Esophagus muscularis mucosa (tissue), 4 donors: Measurements from ENCODE around the gene NMUR1. TPM values are rescaled to one million over a fixed set of nuclear protein-coding genes. Genes with fewer than 3 reads are reported as not detected.
A peak's percentile ranks its signal among the peaks of the same experiment; 100 is the strongest.

ENCODE experiments used
- DNase-seq: peaks from one replicate; pipeline ENCODE4 v3.0.0-alpha.2; 2017; ENCODE audit errors: extremely low spot score
- H3K27ac ChIP-seq, 4 donors: fragments of 200-600 bp; sonication (generic); replicated peaks in 1 of 4; 1 replicate in 3 of 4; 2 replicates in 1 of 4; pipeline ENCODE4 v1.5.1; 2016 to 2019; ENCODE audit warnings: mild to moderate bottlenecking in 1 of 4
- H3K27me3 ChIP-seq, 4 donors: fragments of 200-600 bp; sonication (generic); one replicate each; pipeline versions ENCODE4 v1.5.1 to v1.6.0; 2016 to 2019
- H3K36me3 ChIP-seq, 4 donors: fragments of 200-600 bp; sonication (generic); one replicate each; pipeline ENCODE4 v1.5.1; 2016 to 2019
- H3K4me1 ChIP-seq, 4 donors: fragments of 200-600 bp; sonication (generic); one replicate each; pipeline ENCODE4 v1.5.1; 2016 to 2019
- H3K4me3 ChIP-seq, 4 donors: fragments of 200-600 bp; sonication (generic); 1 replicate in 2 of 4; 2 replicates in 2 of 4; pipeline ENCODE4 v1.5.1; 2016 to 2019; ENCODE audit warnings: mild to moderate bottlenecking in 4 of 4, moderate library complexity in 1 of 4
- H3K9me3 ChIP-seq, 4 donors: fragments of 200-600 bp; sonication (generic); 1 replicate in 3 of 4; 2 replicates in 1 of 4; pipeline ENCODE4 v1.5.1; 2016 to 2019
- CTCF ChIP-seq, 3 experiments: fragments of 200-600 bp in 2 of 3; fragments of 450-650 bp in 1 of 3; sonication (generic) in 2 of 3; IDR thresholded peaks; one replicate each; pipeline ENCODE4 v1.5.1; 2017 to 2019; ENCODE audit warnings: antibody characterized with exemption in 3 of 3, mild to moderate bottlenecking in 2 of 3, moderate library complexity in 1 of 3
- EP300 ChIP-seq: sonication (generic); formaldehyde crosslinking; IDR thresholded peaks from one replicate; pipeline ENCODE4 v1.6.1; 2017; ENCODE audit warnings: antibody characterized with exemption
- POLR2A ChIP-seq: fragments of 450-650 bp; IDR thresholded peaks from one replicate; pipeline ENCODE4 v1.6.1; 2017; ENCODE audit warnings: antibody characterized with exemption, moderate library complexity, mild to moderate bottlenecking, low read depth
- POLR2AphosphoS5 ChIP-seq, 2 donors: sonication (generic); formaldehyde crosslinking; IDR thresholded peaks; one replicate each; pipeline ENCODE4 v1.6.1; 2017; ENCODE audit warnings: antibody characterized with exemption in 2 of 2
- WGBS: methylation state at CpG from one replicate; pipeline ENCODE4 v1.1.5; 2018; 5-methylcytosine and 5-hydroxymethylcytosine counted together
- intact Hi-C: fragments of 100-400 bp; cut with DNase I; formaldehyde crosslinking; loops from one replicate; pipeline ENCODE4 v1.15.1; 2023
- total RNA-seq, 4 donors: library from RNA; depleted of rRNA; stranded (reverse); fragments of >200 nt; gene quantifications; one replicate each; pipeline versions ENCODE4 v1.1.0 to v1.2.1, GENCODE V29; 2016

Gene NMUR1
- total RNA-seq, 4 donors from 2014 or later: 1.2 to 5.4 (median 2.5) TPM

GRCh38 chr2:231515603-231516002 lies 14.6 kb downstream of the NMUR1 start:
- no peaks in the 10 kb centered on the region for H3K36me3 ChIP-seq
- WGBS: 87% methylated on average over 4 of the region's 4 CpGs
- H3K27me3 ChIP-seq: no peaks in the 10 kb centered on the region
- no peak overlapping the region for H3K4me3 ChIP-seq
- H3K27ac ChIP-seq: no peak overlapping the region
- H3K4me1 ChIP-seq: peaks cover 5 to 14% (median 9%) of the 10 kb centered on the region in 4 donors
- no peak for DNase-seq
- intact Hi-C loops: loop anchor here (5.0 kb wide), 2 partner anchors 42 to 87 kb away; no protein-coding TSS in a partner anchor
- no peak for TF ChIP-seq POLR2AphosphoS5 (IDR thresholded peaks at IDR 0.05)
- TF ChIP-seq POLR2A: no peak
- no peak for TF ChIP-seq EP300
- TF ChIP-seq CTCF (IDR thresholded peaks at IDR 0.05): no peak
- H3K9me3 ChIP-seq: no peaks in the 10 kb centered on the region

GRCh38 chr2:231514951-231515297 lies 15.3 kb downstream of the NMUR1 start:
- H3K36me3 ChIP-seq: no peaks in the 10 kb centered on the region
- no peak for DNase-seq
- TF ChIP-seq POLR2AphosphoS5 (IDR thresholded peaks at IDR 0.05) (no peak), CTCF (IDR thresholded peaks at IDR 0.05) (no peak), EP300 (no peak), POLR2A (no peak)
- no peaks in the 10 kb centered on the region for H3K27me3 ChIP-seq
- peak overlapping the region; percentile 85 to 90 (median 88) for H3K27ac ChIP-seq
- 29% methylated on average over 7 of the region's 7 CpGs for WGBS
- intact Hi-C loops: loop anchor here (5.0 kb wide), 2 partner anchors 42 to 87 kb away; no protein-coding TSS in a partner anchor
- no peaks in the 10 kb centered on the region for H3K9me3 ChIP-seq
- peaks cover 5 to 14% (median 9%) of the 10 kb centered on the region in 4 donors for H3K4me1 ChIP-seq
- H3K4me3 ChIP-seq: peak overlapping the region; percentile 67 to 85 (median 74)

GRCh38 chr2:231514225-231514950 lies 15.9 kb downstream of the NMUR1 start:
- peak overlapping the region; percentile 67 to 85 (median 74) for H3K4me3 ChIP-seq
- intact Hi-C loops: no loop called here
- peak; percentile 100 for DNase-seq
- peak; percentile 1 for TF ChIP-seq EP300
- TF ChIP-seq CTCF (IDR thresholded peaks at IDR 0.05): no peak
- TF ChIP-seq POLR2AphosphoS5 (IDR thresholded peaks at IDR 0.05): peak; percentile 94 to 95
- TF ChIP-seq POLR2A: peak; percentile 68
- H3K9me3 ChIP-seq: no peaks in the 10 kb centered on the region
- WGBS: 2% methylated on average over 64 of the region's 87 CpGs
- H3K4me1 ChIP-seq: peaks cover 5 to 14% (median 9%) of the 10 kb centered on the region in 4 donors
- no peaks in the 10 kb centered on the region for H3K27me3 ChIP-seq
- peak overlapping the region; percentile 85 to 90 (median 88) for H3K27ac ChIP-seq
- no peaks in the 10 kb centered on the region for H3K36me3 ChIP-seq

GRCh38 chr2:231513746-231514224 lies 16.5 kb downstream of the NMUR1 start:
- H3K4me3 ChIP-seq: peak overlapping the region; percentile 67 to 85 (median 74)
- intact Hi-C loops: no loop called here

More at GRCh38 chr2:231513746-231514224, 16.5 kb downstream of the NMUR1 start:
- H3K9me3 ChIP-seq: no peaks in the 10 kb centered on the region
- no peaks in the 10 kb centered on the region for H3K36me3 ChIP-seq
- WGBS: 19% methylated on average over 7 of the region's 7 CpGs
- peaks cover 5 to 14% (median 9%) of the 10 kb centered on the region in 4 donors for H3K4me1 ChIP-seq
- TF ChIP-seq POLR2A (no peak), POLR2AphosphoS5 (IDR thresholded peaks at IDR 0.05) (no peak), CTCF (IDR thresholded peaks at IDR 0.05) (no peak), EP300 (no peak)
- DNase-seq: no peak
- no peaks in the 10 kb centered on the region for H3K27me3 ChIP-seq
- H3K27ac ChIP-seq: peak overlapping the region; percentile 85 to 90 (median 88)
